Tibial artery (tissue), 4 donors: ENCODE measurements around the gene UPF2.
A peak's percentile ranks its signal among the peaks of the same experiment; 100 is the strongest.

Experiments
- DNase-seq, 2 donors: peaks; one replicate each; pipeline ENCODE4 v3.0.0-alpha.2; 2019
- H3K27ac ChIP-seq, 2 donors: fragments of 200-600 bp; sonication (generic) in 1 of 2; 1 replicate in 1 of 2; 2 replicates in 1 of 2; pipeline ENCODE4 v1.5.1; 2018 to 2019; ENCODE audit warnings: mild to moderate bottlenecking in 1 of 2
- H3K27me3 ChIP-seq, 2 donors: fragments of 200-600 bp; sonication (generic) in 1 of 2; one replicate each; pipeline versions ENCODE4 v1.5.1 to v1.6.0; 2016 to 2019
- H3K36me3 ChIP-seq, 3 donors: fragments of 200-600 bp; sonication (generic) in 2 of 3; one replicate each; pipeline ENCODE4 v1.5.1; 2016 to 2019; ENCODE audit warnings: mild to moderate bottlenecking in 2 of 3
- H3K4me1 ChIP-seq, 4 donors: fragments of 200-600 bp; sonication (generic) in 2 of 4; 1 replicate in 3 of 4; 2 replicates in 1 of 4; pipeline ENCODE4 v1.5.1; 2016 to 2019
- H3K4me3 ChIP-seq, 2 donors: fragments of 200-600 bp; sonication (generic) in 1 of 2; 1 replicate in 1 of 2; 2 replicates in 1 of 2; pipeline ENCODE4 v1.5.1; 2018 to 2019; ENCODE audit warnings: mild to moderate bottlenecking in 2 of 2
- H3K9me3 ChIP-seq, 3 donors: fragments of 200-600 bp; sonication (generic) in 1 of 3; one replicate each; pipeline ENCODE4 v1.5.1; 2016 to 2019
- CTCF ChIP-seq, 2 experiments: fragments of 200-600 bp in 1 of 2; fragments of 450-650 bp in 1 of 2; IDR thresholded peaks; one replicate each; pipeline ENCODE4 v1.5.1; 2017 to 2019; ENCODE audit warnings: antibody characterized with exemption in 2 of 2, mild to moderate bottlenecking in 1 of 2, moderate library complexity in 1 of 2
- intact Hi-C: fragments of 100-400 bp; cut with DNase I; formaldehyde crosslinking; loops from one replicate; pipeline ENCODE4 v1.15.0; 2023; ENCODE audit warnings: low total_unique reads

UPF2 gene

GRCh38 chr10:12051241-12051640, 8.6 kb upstream of the UPF2 start:
- Histone ChIP-seq H3K27ac (no peak overlapping the region), H3K9me3 (no peaks in the 10 kb centered on the region), H3K4me3 (no peak overlapping the region), H3K4me1 (peaks cover 0 to 12% (median 2%) of the 10 kb centered on the region in 4 donors), H3K36me3 (no peaks in the 10 kb centered on the region), H3K27me3 (no peaks in the 10 kb centered on the region)
- intact Hi-C loops: no loop called here
- TF ChIP-seq CTCF (IDR thresholded peaks at IDR 0.05): no peak
- no peak for DNase-seq

GRCh38 chr10:12050528-12050927, 7.9 kb upstream of the UPF2 start:
- Histone ChIP-seq H3K9me3 (no peaks in the 10 kb centered on the region), H3K4me1 (peaks cover 0 to 12% (median 2%) of the 10 kb centered on the region in 4 donors), H3K27ac (no peak overlapping the region), H3K4me3 (no peak overlapping the region), H3K27me3 (no peaks in the 10 kb centered on the region), H3K36me3 (no peaks in the 10 kb centered on the region)
- no peak for DNase-seq
- TF ChIP-seq CTCF (IDR thresholded peaks at IDR 0.05): no peak
- intact Hi-C loops: no loop called here

- intact Hi-C loops: no loop called here
- Histone ChIP-seq H3K4me1 (peaks cover 0 to 4% (median 0%) of the 10 kb centered on the region in 4 donors), H3K27ac (no peak overlapping the region), H3K4me3 (no peak overlapping the region), H3K9me3 (no peaks in the 10 kb centered on the region), H3K27me3 (no peaks in the 10 kb centered on the region), H3K36me3 (no peaks in the 10 kb centered on the region)
- TF ChIP-seq CTCF (IDR thresholded peaks at IDR 0.05): no peak
- no peak for DNase-seq
These were observed 5.9 kb upstream of the UPF2 start for GRCh38 chr10:12048547-12048946.

GRCh38 chr10:12045596-12045995, 3.0 kb upstream of the UPF2 start:
- Histone ChIP-seq H3K4me3 (no peak overlapping the region), H3K4me1 (peaks cover 0 to 12% (median 5%) of the 10 kb centered on the region in 4 donors), H3K36me3 (no peaks in the 10 kb centered on the region), H3K27me3 (no peaks in the 10 kb centered on the region), H3K9me3 (no peaks in the 10 kb centered on the region), H3K27ac (no peak overlapping the region)
- no peak for DNase-seq
- no peak for TF ChIP-seq CTCF (IDR thresholded peaks at IDR 0.05)
- intact Hi-C loops: no loop called here

- DNase-seq: no peak
- Histone ChIP-seq H3K36me3 (no peaks in the 10 kb centered on the region), H3K9me3 (no peaks in the 10 kb centered on the region), H3K27me3 (no peaks in the 10 kb centered on the region), H3K4me1 (peaks cover 0 to 19% (median 5%) of the 10 kb centered on the region in 4 donors), H3K4me3 (peak overlapping the region; percentile 80 to 98), H3K27ac (peak overlapping the region; percentile 88 to 93)
- TF ChIP-seq CTCF (IDR thresholded peaks at IDR 0.05): no peak
- intact Hi-C loops: no loop called here
These were observed 206 bp downstream of the UPF2 start for GRCh38 chr10:12042409-12042796.
